NCI-H1105 treated with DMSO at 0.1 percent for 48 hours (cell line): ENCODE measurements around the gene THBD.

Source experiments
- DNase-seq: peaks from one replicate; lab custom pipeline; 2025; lab: John Stamatoyannopoulos, UW

The THBD gene

GRCh38 chr20:23084282-23084844 lies 34.9 kb upstream of the THBD start:
- no peak for DNase-seq

DNA sequence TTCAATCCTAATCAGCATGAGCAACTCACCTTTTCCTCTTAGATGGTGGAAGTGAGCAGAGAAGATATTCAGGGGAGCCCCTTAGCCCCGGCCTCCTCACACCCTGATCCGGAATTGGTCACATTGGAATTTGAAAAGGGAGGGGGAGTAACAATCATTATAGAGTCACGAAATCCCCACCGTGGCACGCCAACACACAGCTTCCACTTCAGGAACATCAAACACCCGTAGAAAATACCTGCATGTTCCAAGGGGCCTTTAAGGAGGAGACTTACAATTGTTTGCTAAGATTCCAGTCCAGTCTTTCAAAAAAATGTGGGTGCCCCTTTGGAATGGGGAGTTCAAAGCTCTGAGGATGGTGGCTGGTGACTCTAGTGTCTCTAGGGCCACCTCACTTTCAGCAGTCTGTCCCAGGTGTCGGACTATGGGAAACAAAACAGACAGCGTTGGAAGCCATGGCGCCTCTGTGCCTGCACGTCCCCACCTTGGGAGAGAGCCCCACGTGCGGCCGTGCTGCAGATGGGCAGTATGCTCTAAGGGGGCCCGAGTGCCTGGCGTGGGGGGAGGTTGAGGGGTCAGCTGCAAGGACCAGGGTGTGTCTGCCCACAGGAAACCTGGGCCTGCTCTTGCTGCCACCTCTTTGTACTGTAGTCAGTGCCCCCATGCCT lies 34.2 kb upstream of the THBD start:
- no peak for DNase-seq

GRCh38 chr20:23082846-23083552 lies 33.5 kb upstream of the THBD start:
- no peak for DNase-seq

- DNase-seq = no peak
Observed at GRCh38 chr20:23081263-23081819, 31.9 kb upstream of the THBD start.

DNA sequence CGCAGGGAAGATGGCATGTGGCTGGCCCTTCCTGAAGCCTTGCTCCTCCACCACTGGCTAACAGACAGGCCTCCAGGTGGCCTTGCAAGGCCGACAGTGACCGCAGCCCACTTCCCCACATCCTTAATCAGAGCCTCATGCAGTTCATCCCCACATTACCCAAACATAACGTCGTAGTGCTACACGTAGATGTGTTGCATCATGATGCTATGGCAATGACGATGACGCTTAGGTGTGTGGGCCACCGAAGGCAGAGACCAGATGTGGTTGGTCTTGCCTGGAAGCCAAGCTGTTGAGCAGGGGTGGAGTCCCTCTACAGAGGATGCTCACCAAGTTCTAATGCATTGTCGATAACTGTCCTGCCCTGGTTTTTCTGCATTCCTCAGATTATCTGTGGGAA lies 31.0 kb upstream of the THBD start:
- no peak for DNase-seq

GRCh38 chr20:23079926-23080325 lies 30.5 kb upstream of the THBD start:
- no peak for DNase-seq

DNA sequence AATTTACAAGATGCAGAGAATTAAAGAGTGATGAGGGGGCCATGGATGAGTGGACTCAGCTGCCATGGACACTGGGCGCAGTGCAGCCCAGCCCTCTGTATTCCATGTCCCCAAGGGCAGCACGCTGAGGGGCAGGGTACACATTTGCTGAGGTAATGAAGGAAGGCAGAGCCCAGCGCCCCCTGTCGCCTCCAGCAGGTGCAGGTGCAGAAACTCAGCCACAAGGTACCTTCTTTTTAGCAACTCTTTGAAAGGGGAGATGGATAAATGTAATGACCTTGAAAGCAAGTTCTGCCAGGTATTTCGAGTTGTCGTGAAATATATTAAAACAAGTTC lies 29.5 kb upstream of the THBD start:
- DNase-seq = peak; percentile 81

DNA sequence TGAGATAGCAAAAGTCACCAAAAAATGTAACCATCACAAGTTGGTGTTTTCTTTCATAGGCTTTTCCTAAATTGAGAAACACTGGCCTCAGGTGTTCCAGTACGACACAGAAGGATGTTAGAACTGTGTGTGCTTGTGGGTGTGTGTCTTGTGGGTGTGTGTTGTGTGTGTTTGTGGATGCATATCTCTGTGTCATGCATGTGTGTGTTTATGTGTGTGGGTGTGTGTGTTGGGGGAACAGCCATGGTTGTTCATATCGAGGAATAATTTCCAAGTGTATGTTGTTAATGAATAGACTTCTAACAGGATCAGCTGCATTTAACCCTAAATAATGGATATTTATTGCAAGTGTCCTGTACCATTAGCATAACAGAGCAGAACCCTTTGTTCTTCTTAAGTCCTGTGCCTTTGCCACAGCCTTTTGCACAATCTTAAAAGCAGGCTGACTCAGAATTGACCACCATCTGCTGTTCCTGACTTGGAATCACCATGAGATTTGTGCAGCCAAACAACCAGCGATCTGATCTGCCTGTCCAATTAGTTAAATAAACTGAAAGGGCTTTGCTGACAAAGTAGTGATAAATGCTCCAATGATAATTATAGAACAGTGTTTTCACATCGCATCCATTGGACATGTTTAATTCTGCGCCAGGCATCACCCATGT lies 29.0 kb upstream of the THBD start:
- peak; percentile 81 for DNase-seq

DNA sequence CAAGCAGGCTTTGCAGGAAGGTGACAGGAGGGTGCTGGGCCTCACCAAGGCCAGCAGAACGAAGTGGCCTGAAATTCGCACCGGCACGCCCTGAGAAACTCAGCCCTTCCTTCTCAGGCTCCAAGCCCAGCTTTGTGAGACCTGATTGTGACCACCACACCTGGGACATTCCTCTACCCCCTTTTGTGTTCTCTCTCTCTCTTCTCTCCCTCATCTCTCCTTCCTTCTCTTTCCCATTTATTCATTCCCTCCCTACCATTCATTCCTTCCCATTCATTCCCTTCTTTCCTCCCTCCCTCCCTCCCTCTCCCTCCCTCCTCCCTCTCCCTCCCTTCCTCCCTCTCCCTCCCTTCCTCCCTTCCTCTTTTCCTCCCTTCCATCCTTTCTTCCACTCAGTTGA lies 27.8 kb upstream of the THBD start:
- no peak for DNase-seq

DNA sequence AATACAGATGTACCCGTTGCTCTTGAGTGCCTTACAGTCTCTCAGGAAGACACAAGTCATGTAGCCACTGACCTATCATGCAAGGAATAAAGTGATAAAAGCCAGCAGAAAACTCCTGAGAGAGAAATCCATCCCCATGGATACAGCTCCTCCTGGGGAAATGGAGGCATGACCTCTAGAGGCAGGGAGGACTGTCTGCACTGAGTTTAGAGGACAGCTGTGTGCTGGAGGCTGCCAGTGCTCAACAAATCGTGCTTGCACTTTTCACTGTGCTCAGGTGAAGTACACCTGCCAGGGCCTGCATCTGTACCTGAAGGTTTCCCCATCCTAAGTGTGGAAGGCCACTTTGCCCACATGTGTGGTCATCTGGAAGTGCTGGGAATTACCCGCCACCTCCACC lies 24.6 kb upstream of the THBD start:
- no peak for DNase-seq

GRCh38 chr20:23072892-23073586 lies 23.6 kb upstream of the THBD start:
- no peak for DNase-seq

DNA sequence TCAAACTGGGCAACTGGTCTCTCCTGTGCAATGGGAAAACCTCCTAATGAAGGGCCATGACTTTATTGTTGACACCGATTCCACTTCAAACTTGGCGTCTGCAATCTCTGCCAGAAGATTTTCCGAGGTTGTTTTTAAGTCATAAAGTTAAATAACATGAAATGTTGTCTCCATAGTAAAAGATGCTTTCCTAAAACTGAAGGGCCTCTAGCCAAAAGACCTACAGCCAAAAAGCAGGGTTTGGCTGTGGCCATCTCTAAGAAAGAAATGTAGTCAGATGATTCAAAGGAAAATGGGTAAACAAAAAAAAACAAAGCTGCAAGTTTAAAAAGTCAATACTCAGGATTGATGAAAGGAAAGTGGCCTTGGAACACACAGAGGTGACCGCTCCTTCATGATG lies 22.5 kb upstream of the THBD start:
- DNase-seq = no peak

GRCh38 chr20:23071398-23071797 lies 21.9 kb upstream of the THBD start:
- no peak for DNase-seq

- DNase-seq = no peak
Observed at GRCh38 chr20:23069108-23069507, 19.6 kb upstream of the THBD start.

DNA sequence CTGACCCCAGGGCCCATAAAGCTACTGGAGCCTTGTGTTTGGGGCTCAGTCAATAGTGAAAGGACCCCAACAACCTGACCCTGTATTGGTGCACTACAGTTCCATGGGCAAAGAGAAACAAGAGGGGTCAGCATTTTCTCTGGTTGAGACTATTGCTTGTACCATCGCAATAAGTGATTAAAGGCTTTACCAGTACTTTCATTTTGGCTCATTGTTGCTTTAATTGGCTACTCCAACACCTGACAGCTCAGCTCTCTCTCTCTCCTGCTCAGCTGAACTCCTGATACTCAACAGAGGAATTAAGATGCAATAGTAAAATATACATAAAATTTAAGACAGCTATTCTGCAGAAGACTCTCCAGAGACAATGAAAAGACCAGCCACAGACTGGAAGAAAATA lies 18.8 kb upstream of the THBD start:
- no peak for DNase-seq

DNA sequence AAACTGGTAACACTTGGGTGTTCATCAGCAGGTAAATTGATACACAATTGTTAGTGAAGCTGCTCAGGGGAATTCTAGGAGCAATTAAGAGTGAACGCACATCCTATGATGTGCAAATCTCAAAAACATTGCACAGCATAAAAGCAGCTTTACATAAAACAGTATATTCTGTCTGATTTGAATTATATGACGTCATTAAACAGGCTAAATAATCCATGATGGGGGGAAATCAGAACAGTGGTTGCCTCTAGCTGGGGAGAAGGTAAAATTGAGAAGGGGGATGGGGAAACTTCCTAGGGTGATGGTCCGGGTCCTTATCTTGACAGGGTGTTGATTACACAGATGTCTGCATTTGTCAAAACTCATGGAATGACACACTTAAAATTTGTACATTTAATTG lies 17.3 kb upstream of the THBD start:
- no peak for DNase-seq

DNA sequence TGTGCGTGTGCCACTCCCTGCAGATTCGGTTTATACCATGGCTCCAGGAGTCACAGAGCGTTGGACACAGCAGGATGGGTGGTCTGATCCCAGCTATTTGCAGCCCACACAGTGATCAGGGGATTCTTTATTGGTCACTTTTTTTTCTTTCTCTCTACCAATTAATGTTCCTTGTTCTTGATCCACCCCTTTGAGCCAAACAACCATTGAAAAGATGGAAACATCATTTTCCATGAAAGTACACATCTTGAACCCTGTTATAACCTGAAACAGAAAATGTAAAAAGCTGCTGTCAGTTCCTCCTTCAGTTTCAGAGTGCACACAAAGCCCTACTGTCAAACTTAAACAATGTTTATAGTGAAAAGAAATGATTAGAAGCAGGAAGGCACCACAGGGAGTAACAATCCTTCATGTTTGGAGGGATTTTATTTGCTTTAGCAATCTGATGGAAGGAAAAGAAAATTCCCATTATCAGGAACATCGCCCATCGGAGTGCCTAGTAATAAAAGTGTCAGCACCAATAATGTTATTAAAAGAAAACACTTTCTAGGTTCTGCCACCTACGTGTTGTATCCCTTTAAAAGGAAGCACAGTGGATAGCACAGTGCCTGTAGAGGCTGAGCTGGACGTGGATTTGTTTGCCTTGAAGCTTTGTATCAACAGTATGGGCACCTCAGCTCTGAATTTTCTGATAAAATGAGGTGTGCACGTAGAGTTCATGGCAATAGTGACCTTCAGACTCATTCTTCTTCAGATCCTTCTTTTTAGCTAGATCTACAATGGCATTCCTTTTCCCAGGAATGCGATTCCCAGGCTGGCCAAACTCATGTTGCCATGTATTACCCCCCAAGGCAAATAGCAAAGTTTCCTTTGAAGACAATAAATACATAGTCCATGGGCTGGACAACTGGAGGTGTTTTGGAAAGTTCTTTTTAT lies 16.1 kb upstream of the THBD start:
- DNase-seq = no peak

DNA sequence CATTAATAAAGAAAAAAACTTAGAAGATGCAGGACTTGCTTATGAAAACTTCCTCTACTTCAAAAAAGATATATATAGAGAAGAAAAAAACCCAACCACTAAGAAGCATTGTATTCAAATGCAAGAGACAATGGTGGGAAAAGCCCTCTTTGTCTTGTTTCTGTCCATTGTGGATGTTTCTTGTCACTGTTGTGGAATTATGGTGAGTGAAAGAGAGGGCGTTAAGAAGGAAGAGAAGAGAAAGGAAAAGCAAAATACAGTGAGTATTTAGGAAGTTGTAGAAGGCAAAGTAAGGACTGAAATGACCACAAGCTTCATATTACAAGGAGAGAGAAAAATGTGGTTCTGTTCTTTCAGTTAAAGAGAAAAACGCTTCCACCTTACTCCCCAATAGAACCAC lies 14.1 kb upstream of the THBD start:
- DNase-seq = no peak

- DNase-seq = no peak
Observed at GRCh38 chr20:23063168-23063567, 13.7 kb upstream of the THBD start.

DNA sequence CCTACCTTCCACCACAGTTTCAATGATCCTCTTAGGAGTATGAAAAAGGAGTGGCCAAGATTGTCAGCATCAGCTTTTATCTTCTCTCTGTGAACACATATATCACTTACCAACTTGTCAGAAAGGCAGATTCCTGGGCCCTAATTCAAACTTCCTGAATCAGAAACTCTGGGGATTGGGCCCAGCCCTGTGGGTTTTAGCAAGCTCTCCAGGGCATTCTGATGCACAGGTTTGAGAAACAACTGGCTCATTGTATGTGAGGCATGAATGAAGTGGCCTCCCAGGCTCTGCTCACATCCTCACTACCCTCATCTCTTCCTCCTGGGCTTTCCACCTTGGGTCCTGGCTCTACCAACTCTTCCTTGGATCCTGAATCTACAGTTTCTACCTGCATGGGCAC lies 13.2 kb upstream of the THBD start:
- DNase-seq = no peak
